Lung (tissue), 12 donors: ENCODE measurements around the gene BEND3. TPM values are rescaled to one million over a fixed set of nuclear protein-coding genes. Genes with fewer than 3 reads are reported as not detected.

ENCODE experiments used
- ATAC-seq: fragments of 200-7000 bp; cut with Tn5 transposase; one replicate; pipeline ENCODE4 v1.9.1; 2020; ENCODE audit warnings: moderate number of reproducible peaks; ENCODE audit not compliant: insufficient read depth, low FRiP score
- DNase-seq, 3 donors: peaks; one replicate each; pipeline ENCODE4 v3.0.0-alpha.2; 2013 to 2017
- H3K27ac ChIP-seq, 2 donors: one replicate each; pipeline ENCODE4 v1.5.1; 2013; ENCODE audit warnings: mild to moderate bottlenecking in 2 of 2, moderate library complexity in 2 of 2, control low read depth in 1 of 2, inconsistent platforms in 1 of 2, low read depth in 1 of 2, low read length in 1 of 2
- H3K27me3 ChIP-seq, 3 donors: one replicate each; pipeline ENCODE4 v1.5.1; 2013; ENCODE audit warnings: low read length in 2 of 3; ENCODE audit not compliant: control insufficient read depth in 3 of 3, insufficient read depth in 3 of 3
- H3K36me3 ChIP-seq, 4 donors: one replicate each; pipeline ENCODE4 v1.5.1; 2013; ENCODE audit warnings: low read length in 4 of 4, mild to moderate bottlenecking in 1 of 4, moderate library complexity in 1 of 4; ENCODE audit not compliant: control insufficient read depth in 4 of 4, insufficient read depth in 4 of 4
- H3K4me1 ChIP-seq, 5 donors: one replicate each; pipeline ENCODE4 v1.5.1; 2013; ENCODE audit warnings: low read length in 5 of 5, mild to moderate bottlenecking in 2 of 5, moderate library complexity in 1 of 5; ENCODE audit not compliant: control insufficient read depth in 5 of 5, insufficient read depth in 5 of 5
- H3K4me3 ChIP-seq: one replicate; pipeline ENCODE4 v1.5.1; 2013; ENCODE audit warnings: mild to moderate bottlenecking, control low read depth, moderate library complexity
- H3K9ac ChIP-seq, 2 donors: one replicate each; pipeline ENCODE4 v1.5.1; 2013; ENCODE audit warnings: low read length in 2 of 2, control low read depth in 1 of 2; ENCODE audit not compliant: insufficient read depth in 1 of 2
- H3K9me3 ChIP-seq, 4 donors: one replicate each; pipeline ENCODE4 v1.5.1; 2013; ENCODE audit warnings: low read length in 3 of 4, mild to moderate bottlenecking in 1 of 4, moderate library complexity in 1 of 4; ENCODE audit not compliant: control insufficient read depth in 4 of 4, insufficient read depth in 3 of 4
- CTCF ChIP-seq: IDR thresholded peaks from 2 replicates; pipeline ENCODE4 v1.5.1; 2012; ENCODE audit warnings: mild to moderate bottlenecking; ENCODE audit errors: control extremely low read depth, extremely low read depth
- WGBS, 2 donors: extraction: QIAGEN DNeasy Blood & Tissue Kit; methylation state at CpG; one replicate each; pipeline ENCODE4 v1.1.7; 2013; 5-methylcytosine and 5-hydroxymethylcytosine counted together
- polyA plus RNA-seq, 2 donors: library from polyadenylated mRNA; stranded (reverse); fragments of 200-250 nt; gene quantifications; one replicate each; pipeline ENCODE4 v1.2.1, GENCODE V29; 2013
- total RNA-seq, 2 donors: library from RNA; depleted of rRNA in 1 of 2; stranded (reverse); fragments of >200 nt in 1 of 2; gene quantifications; one replicate each; pipeline ENCODE4 v1.2.1, GENCODE V29; 2014 to 2021
- donor health status: control.
- donor health status: control.
- donor health status: Bipolar disorder and iron deficiency.
- donor health status: healthy.
- donor health status: DM: yes; HTN: yes; CAD: no.

Gene BEND3
- total and polyA plus RNA-seq, 4 donors, result 1.2 to 4.4 (median 2.5) TPM

- no peak for DNase-seq
- WGBS, 2 donors, result 67 to 89% methylated on average over 17 of the region's 17 CpGs
- Histone ChIP-seq H3K36me3 (no peaks in the 10 kb centered on the region), H3K9me3 (no peaks in the 10 kb centered on the region), H3K4me1 (peaks cover 0 to 3% (median 0%) of the 10 kb centered on the region in 5 donors), H3K4me3 (no peak overlapping the region), H3K9ac (no peak overlapping the region), H3K27me3 (no peaks in the 10 kb centered on the region), H3K27ac (no peak overlapping the region)
- no peak for TF ChIP-seq CTCF
- ATAC-seq, result no peak
These were observed 7.0 kb downstream of the BEND3 start for GRCh38 chr6:107108201-107108890.

- Histone ChIP-seq H3K9me3 (no peaks in the 10 kb centered on the region), H3K4me1 (peaks cover 0 to 3% (median 0%) of the 10 kb centered on the region in 5 donors), H3K4me3 (no peak overlapping the region), H3K9ac (no peak overlapping the region), H3K36me3 (no peaks in the 10 kb centered on the region), H3K27me3 (no peaks in the 10 kb centered on the region), H3K27ac (no peak overlapping the region)
- no peak for DNase-seq
- ATAC-seq, result no peak
- 91 to 94% methylated on average over 4 of the region's 4 CpGs for WGBS, 2 donors
- no peak for TF ChIP-seq CTCF
These were observed 7.5 kb downstream of the BEND3 start for GRCh38 chr6:107107791-107108190.

GRCh38 chr6:107106165-107106564, 9.2 kb downstream of the BEND3 start:
- no peaks in the 10 kb centered on the region for H3K36me3 ChIP-seq
- DNase-seq (no peak), ATAC-seq (no peak)
- no peak overlapping the region for H3K4me3 ChIP-seq
- H3K9me3 ChIP-seq, result no peaks in the 10 kb centered on the region
- H3K4me1 ChIP-seq, result peaks cover 0 to 9% (median 0%) of the 10 kb centered on the region in 5 donors
- no peak overlapping the region for H3K9ac ChIP-seq
- TF ChIP-seq CTCF, result no peak
- 92 to 94% methylated on average over 3 of the region's 3 CpGs for WGBS, 2 donors
- no peaks in the 10 kb centered on the region for H3K27me3 ChIP-seq
- H3K27ac ChIP-seq, result no peak overlapping the region
